Keratinocyte (primary cell): ENCODE measurements around the gene GID8. TPM values are rescaled to one million over a fixed set of nuclear protein-coding genes. Genes with fewer than 3 reads are reported as not detected.

Source experiments
- DNase-seq: peaks from one replicate; pipeline ENCODE4 v3.0.0-alpha.2; 2011; ENCODE audit warnings: low read depth, missing footprints, low spot score
- FAIRE-seq: peaks from 2 replicates; lab custom pipeline; 2011; peaks lifted over from hg19 to GRCh38; lab: Jason Lieb, UNC
- H2AFZ ChIP-seq: 2 replicates; pipeline ENCODE4 v1.6.0; 2012; ENCODE audit warnings: low read length, control low read depth, inconsistent platforms; ENCODE audit not compliant: control insufficient read depth
- H3K27ac ChIP-seq: 2 replicates; pipeline ENCODE4 v1.5.1; 2011; ENCODE audit warnings: low read length; ENCODE audit not compliant: control insufficient read depth, insufficient read depth
- H3K27me3 ChIP-seq: 3 replicates; pipeline ENCODE4 v1.6.0; 2011; ENCODE audit warnings: low read length; ENCODE audit not compliant: control insufficient read depth, insufficient read depth; ENCODE audit errors: extremely low read depth
- H3K36me3 ChIP-seq, 2 experiments: 2 replicates in 1 of 2; 3 replicates in 1 of 2; pipeline ENCODE4 v1.5.1; 2011; ENCODE audit warnings: low read length in 2 of 2, mild to moderate bottlenecking in 1 of 2; ENCODE audit not compliant: control insufficient read depth in 2 of 2, insufficient read depth in 2 of 2; ENCODE audit errors: extremely low read depth in 1 of 2
- H3K4me1 ChIP-seq: 3 replicates; pipeline ENCODE4 v1.5.1; 2011; ENCODE audit warnings: low read length; ENCODE audit not compliant: control insufficient read depth, insufficient read depth; ENCODE audit errors: extremely low read depth
- H3K4me2 ChIP-seq: 3 replicates; pipeline ENCODE4 v1.6.0; 2011; ENCODE audit warnings: low read depth, low read length; ENCODE audit not compliant: control insufficient read depth, insufficient read depth; ENCODE audit errors: extremely low read depth
- H3K4me3 ChIP-seq, 3 experiments: fragments of 200-600 bp in 1 of 3; sonication (generic) in 1 of 3; 2 replicates in 2 of 3; 3 replicates in 1 of 3; pipeline ENCODE4 v1.5.1; 2011 to 2016; ENCODE audit warnings: low read length in 3 of 3, mild to moderate bottlenecking in 3 of 3, control low read depth in 2 of 3, inconsistent platforms in 1 of 3, low read depth in 1 of 3, mixed read lengths in 1 of 3, mixed run types in 1 of 3, moderate library complexity in 1 of 3; ENCODE audit not compliant: control insufficient read depth in 2 of 3, insufficient read depth in 2 of 3; ENCODE audit errors: extremely low read depth in 1 of 3
- H3K79me2 ChIP-seq: 2 replicates; pipeline ENCODE4 v1.6.0; 2012; ENCODE audit warnings: low read length; ENCODE audit not compliant: control insufficient read depth, insufficient read depth
- H3K9ac ChIP-seq: 3 replicates; pipeline ENCODE4 v1.6.0; 2011; ENCODE audit warnings: low read length; ENCODE audit not compliant: control insufficient read depth, insufficient read depth; ENCODE audit errors: extremely low read depth
- H3K9me1 ChIP-seq: 3 replicates; pipeline ENCODE4 v1.6.0; 2011; ENCODE audit warnings: low read length; ENCODE audit not compliant: control insufficient read depth, insufficient read depth; ENCODE audit errors: extremely low read depth
- H3K9me3 ChIP-seq: 2 replicates; pipeline ENCODE4 v1.5.1; 2012; ENCODE audit warnings: low read depth, low read length; ENCODE audit not compliant: control insufficient read depth
- H4K20me1 ChIP-seq: 3 replicates; pipeline ENCODE4 v1.6.0; 2011; ENCODE audit warnings: low read length; ENCODE audit not compliant: control insufficient read depth, insufficient read depth; ENCODE audit errors: extremely low read depth
- EZH2 ChIP-seq: IDR thresholded peaks from one replicate; pipeline ENCODE4 v1.6.1; 2012; ENCODE audit warnings: inconsistent platforms, mild to moderate bottlenecking, low read length, moderate library complexity
- dilution Hi-C: fragments of 300-500 bp; cut with MboI; formaldehyde crosslinking; loops from one replicate; pipeline ENCODE4 v1.7.0; 2020; ENCODE audit warnings: low sequenced_read_pairs; ENCODE audit not compliant: extremely low pct_ligation_motif_present
- polyA plus RNA-seq, 5 experiments: library from polyadenylated mRNA; depleted of rRNA in 3 of 5; stranded (reverse) in 3 of 5; stranded (forward) in 1 of 5; unstranded in 1 of 5; fragments of >200 nt; gene quantifications; 1 replicate in 1 of 5; 2 replicates in 3 of 5; 3 replicates in 1 of 5; pipeline versions ENCODE4 v1.2.1 to v1.2.3, GENCODE V29; 2011 to 2012; ENCODE audit warnings: missing spikeins in 2 of 5, low read depth in 1 of 5, low replicate concordance in 1 of 5
- TF ChIP-seq, protein P1 (sequence below), 3 experiments: IDR thresholded peaks in 1 of 3; conservative IDR thresholded peaks in 1 of 3; optimal IDR thresholded peaks in 1 of 3; 2 replicates in 2 of 3; 3 replicates in 1 of 3; pipeline versions ENCODE3 to v1.5.1; 2011; ENCODE audit warnings: low read length in 3 of 3, mild to moderate bottlenecking in 3 of 3, moderate library complexity in 2 of 3, control low read depth in 1 of 3, inconsistent platforms in 1 of 3; ENCODE audit not compliant: insufficient read depth in 2 of 3; ENCODE audit errors: extremely low read depth in 1 of 3

Gene GID8
- polyA plus RNA-seq, 1 donor (not counting 4 experiments of a cell fraction or from before 2014, with no cell fraction given), result 23.7 TPM

DNA sequence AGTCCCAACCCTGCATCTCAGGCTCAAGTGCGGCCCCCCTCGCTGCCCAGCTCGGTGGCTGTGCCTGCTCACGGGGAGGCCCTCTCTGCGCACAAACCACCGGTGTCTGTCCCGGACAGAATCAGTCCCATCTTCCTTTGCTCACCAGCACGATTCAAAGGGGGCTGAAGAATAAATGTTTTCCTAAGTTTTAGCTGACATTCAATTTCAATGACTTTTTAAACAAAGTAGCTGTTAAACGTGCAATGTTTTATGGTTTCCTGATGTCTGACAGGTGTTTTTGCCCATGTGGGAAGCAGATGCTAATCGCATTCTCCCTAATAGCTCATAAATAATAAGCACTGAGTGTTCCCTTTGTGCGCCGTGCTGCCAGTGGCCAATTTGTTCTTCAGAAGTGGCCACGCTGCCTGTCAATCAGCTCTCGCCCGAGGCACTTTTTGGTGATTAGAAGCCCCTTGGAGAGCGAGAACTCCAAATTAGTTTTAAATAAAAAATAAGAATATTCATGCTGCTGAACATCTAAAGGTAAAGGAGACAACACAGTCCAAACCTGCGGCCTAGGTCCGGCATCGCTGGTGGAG lies 42.5 kb downstream of the GID8 start:
- no peaks in the 10 kb centered on the region for H3K36me3 ChIP-seq
- no peak for FAIRE-seq
- no peak overlapping the region for H3K9ac ChIP-seq
- no peak overlapping the region for H3K4me3 ChIP-seq
- H3K9me1 ChIP-seq, result no peaks in the 10 kb centered on the region
- no peaks in the 10 kb centered on the region for H3K4me1 ChIP-seq
- no peak overlapping the region for H3K27ac ChIP-seq
- no peaks in the 10 kb centered on the region for H3K79me2 ChIP-seq
- peaks cover 4% of the 10 kb centered on the region for H4K20me1 ChIP-seq
- no peak overlapping the region for H2AFZ ChIP-seq
- dilution Hi-C loops, result no loop called here
- TF ChIP-seq EZH2, result no peak
- TF ChIP-seq, protein P1, sequence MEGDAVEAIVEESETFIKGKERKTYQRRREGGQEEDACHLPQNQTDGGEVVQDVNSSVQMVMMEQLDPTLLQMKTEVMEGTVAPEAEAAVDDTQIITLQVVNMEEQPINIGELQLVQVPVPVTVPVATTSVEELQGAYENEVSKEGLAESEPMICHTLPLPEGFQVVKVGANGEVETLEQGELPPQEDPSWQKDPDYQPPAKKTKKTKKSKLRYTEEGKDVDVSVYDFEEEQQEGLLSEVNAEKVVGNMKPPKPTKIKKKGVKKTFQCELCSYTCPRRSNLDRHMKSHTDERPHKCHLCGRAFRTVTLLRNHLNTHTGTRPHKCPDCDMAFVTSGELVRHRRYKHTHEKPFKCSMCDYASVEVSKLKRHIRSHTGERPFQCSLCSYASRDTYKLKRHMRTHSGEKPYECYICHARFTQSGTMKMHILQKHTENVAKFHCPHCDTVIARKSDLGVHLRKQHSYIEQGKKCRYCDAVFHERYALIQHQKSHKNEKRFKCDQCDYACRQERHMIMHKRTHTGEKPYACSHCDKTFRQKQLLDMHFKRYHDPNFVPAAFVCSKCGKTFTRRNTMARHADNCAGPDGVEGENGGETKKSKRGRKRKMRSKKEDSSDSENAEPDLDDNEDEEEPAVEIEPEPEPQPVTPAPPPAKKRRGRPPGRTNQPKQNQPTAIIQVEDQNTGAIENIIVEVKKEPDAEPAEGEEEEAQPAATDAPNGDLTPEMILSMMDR (optimal IDR thresholded peaks at IDR 0.05 in 1 of 3, IDR thresholded peaks at IDR 0.05 in 1 of 3, conservative IDR thresholded peaks at IDR 0.05 in 1 of 3; ENCODE audit: extremely low read depth in 1 of 3, insufficient read depth in 2 of 3, low read length in 3 of 3), result no peak
- peaks cover 58% of the 10 kb centered on the region for H3K27me3 ChIP-seq
- no peak overlapping the region for H3K4me2 ChIP-seq
- no peaks in the 10 kb centered on the region for H3K9me3 ChIP-seq
- no peak for DNase-seq

DNA sequence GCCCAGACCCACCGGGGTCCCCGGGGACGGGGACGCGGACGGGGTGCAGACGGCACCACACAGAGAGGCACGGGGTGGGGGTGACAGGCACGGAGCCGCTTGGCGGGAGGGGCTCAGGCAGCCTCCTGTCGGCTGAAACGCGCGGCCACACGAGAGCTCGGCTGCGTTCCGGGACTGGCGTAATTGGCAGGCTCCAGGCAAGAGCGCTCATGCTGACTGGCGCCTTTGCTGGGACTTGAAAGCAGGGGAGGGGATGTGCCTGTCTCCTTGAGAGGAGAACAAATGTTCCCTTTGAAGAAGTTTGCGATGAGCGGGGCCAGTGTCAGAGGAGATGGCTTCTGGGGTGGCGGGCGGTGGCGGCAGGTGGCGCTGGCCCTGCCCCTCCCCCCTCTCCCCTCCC lies 43.0 kb downstream of the GID8 start:
- no peak for DNase-seq
- Histone ChIP-seq H3K4me3 (no peak overlapping the region), H3K9me1 (no peaks in the 10 kb centered on the region), H3K36me3 (no peaks in the 10 kb centered on the region), H3K79me2 (no peaks in the 10 kb centered on the region), H3K4me1 (no peaks in the 10 kb centered on the region), H3K9ac (no peak overlapping the region), H3K9me3 (no peaks in the 10 kb centered on the region), H4K20me1 (peaks cover 4% of the 10 kb centered on the region), H3K27ac (no peak overlapping the region), H3K4me2 (no peak overlapping the region), H3K27me3 (peaks cover 57% of the 10 kb centered on the region), H2AFZ (no peak overlapping the region)
- no peak for FAIRE-seq
- peak; percentile 35 for TF ChIP-seq EZH2
- TF ChIP-seq, protein P1 (optimal IDR thresholded peaks at IDR 0.05 in 1 of 3, IDR thresholded peaks at IDR 0.05 in 1 of 3, conservative IDR thresholded peaks at IDR 0.05 in 1 of 3; ENCODE audit: extremely low read depth in 1 of 3, insufficient read depth in 2 of 3, low read length in 3 of 3), result no peak
- dilution Hi-C loops, result no loop called here
